Upper lobe of right lung (tissue), 1 donor: ENCODE data around the gene HEPN1. TPM values are rescaled to one million over a fixed set of nuclear protein-coding genes. Genes with fewer than 3 reads are reported as not detected.

Experiments
- ATAC-seq: fragments of 200-7000 bp; cut with Tn5 transposase; one replicate; pipeline ENCODE4 v1.9.1; 2020; ENCODE audit warnings: mild to moderate bottlenecking, moderate library complexity
- DNase-seq: peaks from one replicate; pipeline ENCODE4 v3.0.0-alpha.2; 2020
- H3K27ac ChIP-seq: fragments of 200-600 bp; one replicate; pipeline ENCODE4 v1.8.0; 2022
- H3K27me3 ChIP-seq: fragments of 200-600 bp; one replicate; pipeline ENCODE4 v1.8.0; 2022; ENCODE audit warnings: mild to moderate bottlenecking
- H3K36me3 ChIP-seq: fragments of 200-600 bp; one replicate; pipeline ENCODE4 v1.8.0; 2022
- H3K4me1 ChIP-seq: fragments of 200-600 bp; one replicate; pipeline ENCODE4 v1.8.0; 2022
- H3K4me3 ChIP-seq: fragments of 200-600 bp; one replicate; pipeline ENCODE4 v1.8.0; 2022; ENCODE audit warnings: mild to moderate bottlenecking
- H3K9me3 ChIP-seq: fragments of 200-600 bp; one replicate; pipeline ENCODE4 v1.8.0; 2022
- CTCF ChIP-seq: fragments of 200-600 bp; IDR thresholded peaks from one replicate; pipeline ENCODE4 v1.8.0; 2022; ENCODE audit warnings: antibody characterized with exemption
- intact Hi-C: fragments of 100-400 bp; cut with DNase I; formaldehyde crosslinking; loops from one replicate; pipeline ENCODE4 v1.11.0; 2022
- total RNA-seq: library from RNA; stranded (reverse); fragmentation: NEBNext Ultra II Directional; extraction: Animal tissue kit (Norgen Biotek cat#: 25700); gene quantifications from one replicate; pipeline ENCODE4 v1.2.1, GENCODE V29; 2021
- donor health status: DM: no; HTN: yes; CAD: no; lungs with severe emphysema.

Gene HEPN1
- total RNA-seq, 1 donor from 2014 or later: not detected

- Histone ChIP-seq H3K9me3 (no peaks in the 10 kb centered on the region), H3K4me3 (peak overlapping the region; percentile 50), H3K4me1 (peaks cover 44% of the 10 kb centered on the region), H3K36me3 (no peaks in the 10 kb centered on the region), H3K27me3 (no peaks in the 10 kb centered on the region), H3K27ac (peak overlapping the region; percentile 79)
- no peak for ATAC-seq
- no peak for DNase-seq
- no peak for TF ChIP-seq CTCF
- intact Hi-C loops: no loop called here
These were observed 23.5 kb upstream of the HEPN1 start for GRCh38 chr11:124895471-124895971.

DNA sequence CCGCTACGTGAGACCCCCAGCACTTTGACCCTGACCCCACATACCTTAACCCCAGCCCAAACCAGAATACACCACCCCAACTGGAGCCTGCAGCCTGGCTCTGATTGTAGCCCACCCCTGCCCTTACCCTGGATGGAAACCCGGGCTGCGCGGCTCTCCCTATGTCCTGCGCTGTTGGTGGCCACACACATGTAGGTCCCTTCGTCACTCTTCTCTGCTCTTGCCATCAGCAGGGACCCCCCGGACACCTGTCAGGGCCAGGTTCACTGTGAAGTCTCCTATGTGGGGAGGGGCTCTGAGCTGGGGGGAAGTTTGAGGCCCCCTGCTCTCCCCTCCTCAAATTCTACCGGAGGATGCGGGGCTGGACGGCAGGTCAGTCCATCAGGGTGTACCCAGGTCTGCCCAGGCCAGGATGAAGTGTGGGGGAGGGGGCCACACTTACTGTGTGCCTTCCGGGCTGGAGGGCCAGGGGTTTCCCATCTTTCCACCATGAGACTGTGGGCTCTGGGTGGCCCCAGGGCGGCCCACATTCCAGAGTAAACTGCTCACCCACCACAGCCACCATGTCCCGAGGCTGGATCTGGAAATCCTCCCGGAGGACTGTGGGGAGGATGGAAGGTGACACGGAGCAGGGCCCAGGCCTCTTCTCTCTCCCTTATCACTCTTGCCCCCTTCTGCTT is 22.8 kb upstream of the HEPN1 start:
- ATAC-seq (no peak), DNase-seq (no peak)
- no peaks in the 10 kb centered on the region for H3K36me3 ChIP-seq
- peaks cover 40% of the 10 kb centered on the region for H3K4me1 ChIP-seq
- intact Hi-C loops: no loop called here
- H3K9me3 ChIP-seq: no peaks in the 10 kb centered on the region
- TF ChIP-seq CTCF: no peak
- no peaks in the 10 kb centered on the region for H3K27me3 ChIP-seq
- peak overlapping the region; percentile 50 for H3K4me3 ChIP-seq
- peak overlapping the region; percentile 79 for H3K27ac ChIP-seq

GRCh38 chr11:124896821-124897391 is 22.1 kb upstream of the HEPN1 start:
- Histone ChIP-seq H3K27me3 (no peaks in the 10 kb centered on the region), H3K36me3 (no peaks in the 10 kb centered on the region), H3K4me1 (peaks cover 33% of the 10 kb centered on the region), H3K9me3 (no peaks in the 10 kb centered on the region), H3K27ac (peak overlapping the region; percentile 79), H3K4me3 (peak overlapping the region; percentile 50)
- no peak for TF ChIP-seq CTCF
- intact Hi-C loops: no loop called here
- ATAC-seq: peak; percentile 3
- no peak for DNase-seq

DNA sequence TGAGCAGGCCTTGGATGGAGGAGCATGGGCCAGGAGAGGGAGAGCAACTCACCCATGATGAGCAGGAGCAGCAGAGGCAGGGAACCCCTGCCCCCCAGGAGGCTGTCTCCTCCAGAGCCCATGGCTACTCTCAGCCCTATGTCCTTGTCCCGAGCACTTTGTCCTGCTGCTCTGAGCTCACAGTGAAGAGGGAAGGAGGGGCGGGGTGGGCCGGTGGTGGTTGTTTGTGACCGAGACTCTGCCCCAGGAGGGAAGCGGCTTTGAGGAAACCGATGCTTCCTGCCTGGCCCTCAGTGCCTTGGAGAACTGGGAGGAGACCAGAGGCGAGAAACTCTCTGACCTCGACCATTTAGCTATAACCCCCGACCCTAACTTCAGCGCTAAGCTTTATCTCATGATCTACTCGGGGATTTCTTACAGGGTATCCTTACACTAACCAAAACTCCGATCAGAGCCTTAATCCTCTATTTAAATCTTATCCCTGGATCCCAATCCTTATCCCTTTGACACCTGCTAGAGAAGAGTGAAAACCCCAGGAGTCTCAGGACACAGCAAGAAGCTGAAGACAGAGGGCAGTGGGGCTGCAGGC is 21.3 kb upstream of the HEPN1 start, which contains the start of gene ROBO4:
TSS of gene ROBO4 (minus strand) at position 192 of the 589 bp plus-strand sequence. CDS start at position 122, 70 bp downstream.
- TF ChIP-seq CTCF: peak; percentile 7
- intact Hi-C loops: no loop called here
- H3K9me3 ChIP-seq: no peaks in the 10 kb centered on the region
- H3K4me3 ChIP-seq: peak within 1 kb of the TSS; percentile 50
- peaks cover 27% of the 10 kb centered on the region for H3K4me1 ChIP-seq
- DNase-seq (no peak), ATAC-seq (peak; percentile 40)
- peak within 1 kb of the TSS; percentile 79 for H3K27ac ChIP-seq
- no peaks in the 10 kb centered on the region for H3K36me3 ChIP-seq
- no peaks in the 10 kb centered on the region for H3K27me3 ChIP-seq

DNA sequence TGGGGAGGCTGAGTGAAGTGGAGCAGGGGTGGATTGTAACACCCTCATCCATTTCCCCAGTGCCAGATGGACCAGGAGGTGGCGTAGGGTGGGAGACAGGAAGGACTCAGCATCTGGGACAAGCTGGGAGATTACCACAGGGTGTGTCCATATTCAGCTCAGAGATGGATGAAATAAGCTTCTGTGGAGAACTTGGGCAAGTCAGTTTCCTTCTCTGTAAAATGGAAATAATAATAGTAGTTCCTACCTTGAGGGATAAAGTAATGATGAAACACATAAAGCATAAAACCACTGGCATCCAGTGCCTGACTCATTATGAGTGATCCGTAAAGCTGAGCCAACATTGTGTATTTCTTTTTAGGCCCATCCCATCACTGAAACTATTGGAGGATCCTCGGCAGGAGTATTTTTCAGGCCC is 20.8 kb upstream of the HEPN1 start:
- Histone ChIP-seq H3K4me1 (peaks cover 23% of the 10 kb centered on the region), H3K4me3 (peak overlapping the region; percentile 50), H3K27ac (peak overlapping the region; percentile 79), H3K27me3 (no peaks in the 10 kb centered on the region), H3K36me3 (no peaks in the 10 kb centered on the region), H3K9me3 (no peaks in the 10 kb centered on the region)
- ATAC-seq (peak; percentile 15), DNase-seq (no peak)
- intact Hi-C loops: no loop called here
- no peak for TF ChIP-seq CTCF
